Neural cell (in vitro differentiated cells): ENCODE results near the gene FAM53B. TPM values are rescaled to one million over a fixed set of nuclear protein-coding genes. Genes with fewer than 3 reads are reported as not detected.

Experiments
- H2AFZ ChIP-seq: fragments of 200-600, 300-800 bp; sonication (generic), shearing (Covaris generic); 2 replicates; pipeline ENCODE4 v1.6.0; 2014; ENCODE audit warnings: low read depth, mild to moderate bottlenecking, antibody characterized with exemption, low read length, moderate library complexity
- H3F3A ChIP-seq: fragments of 200-600 bp; shearing (Covaris generic); 2 replicates; pipeline ENCODE4 v1.6.1; 2016; ENCODE audit warnings: mild to moderate bottlenecking, moderate library complexity, mixed read lengths, antibody characterized with exemption, low read length; ENCODE audit not compliant: insufficient read depth, poor library complexity, severe bottlenecking
- H3K27ac ChIP-seq: fragments of 200-600, 300-800 bp; sonication (generic), shearing (Covaris generic); 2 replicates; pipeline ENCODE4 v1.5.1; 2014; ENCODE audit warnings: mild to moderate bottlenecking, low read length, moderate library complexity
- H3K27me3 ChIP-seq: fragments of 300-800, 200-600 bp; sonication (generic), shearing (Covaris generic); 2 replicates; pipeline ENCODE4 v1.6.0; 2014; ENCODE audit warnings: mild to moderate bottlenecking, low read depth, low read length, moderate library complexity; ENCODE audit not compliant: insufficient read depth
- H3K36me3 ChIP-seq: fragments of 300-800, 200-600 bp; sonication (generic), shearing (Covaris generic); 2 replicates; pipeline ENCODE4 v1.5.1; 2014; ENCODE audit warnings: mild to moderate bottlenecking, antibody characterized with exemption, low read length, moderate library complexity; ENCODE audit not compliant: insufficient read depth
- H3K4me2 ChIP-seq: fragments of 300-800, 200-600 bp; sonication (generic), shearing (Covaris generic); 2 replicates; pipeline ENCODE4 v1.6.0; 2014; ENCODE audit warnings: mild to moderate bottlenecking, low read length
- H3K4me3 ChIP-seq: fragments of 300-800, 200-600 bp; sonication (generic), shearing (Covaris generic); 2 replicates; pipeline ENCODE4 v1.5.1; 2014; ENCODE audit warnings: mild to moderate bottlenecking, low read length, moderate library complexity
- H3K79me2 ChIP-seq: fragments of 200-600 bp; shearing (Covaris generic); replicated peaks from 2 replicates; pipeline ENCODE4 v1.6.0; 2014; ENCODE audit warnings: mild to moderate bottlenecking, low read length, moderate library complexity; ENCODE audit not compliant: insufficient read depth
- H3K9ac ChIP-seq: fragments of 300-800, 200-600 bp; sonication (generic), shearing (Covaris generic); 2 replicates; pipeline ENCODE4 v1.6.1; 2016; ENCODE audit warnings: mild to moderate bottlenecking, low read length, mixed read lengths
- H3K9me2 ChIP-seq: fragments of 200-600 bp; shearing (Covaris generic); 2 replicates; pipeline ENCODE4 v1.6.1; 2016; ENCODE audit warnings: mild to moderate bottlenecking, low read length, mixed read lengths; ENCODE audit not compliant: insufficient read depth
- H3K9me3 ChIP-seq: fragments of 200-600, 300-800 bp; sonication (generic), shearing (Covaris generic); 2 replicates; pipeline ENCODE4 v1.6.1; 2016; ENCODE audit warnings: mild to moderate bottlenecking, mixed run types, low read length, moderate library complexity, mixed read lengths
- H4K20me1 ChIP-seq: fragments of 200-600 bp; shearing (Covaris generic); 2 replicates; pipeline ENCODE4 v1.6.1; 2016; ENCODE audit warnings: mild to moderate bottlenecking, mixed run types; ENCODE audit not compliant: insufficient read depth
- CTCF ChIP-seq: fragments of 450-650 bp; IDR thresholded peaks from 2 replicates; pipeline ENCODE4 v1.5.1; 2014; ENCODE audit warnings: antibody characterized with exemption, mild to moderate bottlenecking, moderate library complexity; ENCODE audit not compliant: poor library complexity, severe bottlenecking
- EP300 ChIP-seq: fragments of 450-650 bp; conservative IDR thresholded peaks from 2 replicates; pipeline ENCODE4 v1.6.1; 2014; ENCODE audit warnings: antibody characterized with exemption, mild to moderate bottlenecking, moderate library complexity; ENCODE audit not compliant: poor library complexity, severe bottlenecking
- EZH2 ChIP-seq: fragments of 200-600, 300-800 bp; shearing (Covaris generic), sonication (generic); IDR thresholded peaks from 2 replicates; pipeline ENCODE4 v1.6.1; 2014; ENCODE audit warnings: antibody characterized with exemption, low read length, borderline replicate concordance, mild to moderate bottlenecking; ENCODE audit not compliant: insufficient read depth, poor library complexity, severe bottlenecking
- MXI1 ChIP-seq: fragments of 450-650 bp; conservative IDR thresholded peaks from 2 replicates; pipeline ENCODE4 v1.6.1; 2014; ENCODE audit warnings: antibody characterized with exemption, mild to moderate bottlenecking; ENCODE audit not compliant: poor library complexity, severe bottlenecking
- POLR2AphosphoS5 ChIP-seq: IDR thresholded peaks from 2 replicates; pipeline ENCODE4 v1.6.1; 2012
- RAD21 ChIP-seq: fragments of 450-650 bp; conservative IDR thresholded peaks from 2 replicates; pipeline ENCODE4 v1.6.1; 2014; ENCODE audit warnings: antibody characterized with exemption, mild to moderate bottlenecking, moderate library complexity
- REST ChIP-seq: IDR thresholded peaks from 2 replicates; pipeline ENCODE4 v1.6.1; 2012; ENCODE audit warnings: borderline replicate concordance
- SMC3 ChIP-seq: fragments of 450-650 bp; conservative IDR thresholded peaks from 2 replicates; pipeline ENCODE4 v1.6.1; 2014; ENCODE audit warnings: antibody characterized with exemption, mild to moderate bottlenecking, moderate library complexity; ENCODE audit not compliant: poor library complexity
- TAF1 ChIP-seq: IDR thresholded peaks from 2 replicates; pipeline ENCODE4 v1.6.1; 2012; ENCODE audit warnings: low read depth
- polyA plus RNA-seq: library from polyadenylated mRNA; depleted of rRNA; stranded (reverse); fragments of >200 nt; gene quantifications from 2 replicates; pipeline ENCODE4 v1.2.3, GENCODE V29; 2014

The FAM53B gene
- polyA plus RNA-seq, 1 donor from 2014 or later, result 21.8 TPM

- no peaks in the 10 kb centered on the region for H4K20me1 ChIP-seq
- no peak overlapping the region for H3K9ac ChIP-seq
- no peak overlapping the region for H2AFZ ChIP-seq
- H3K4me2 ChIP-seq, result no peak overlapping the region
- no peaks in the 10 kb centered on the region for H3F3A ChIP-seq
- H3K4me3 ChIP-seq, result no peak overlapping the region
- no peak for TF ChIP-seq MXI1
- TF ChIP-seq TAF1, result no peak
- TF ChIP-seq REST, result no peak
- no peak for TF ChIP-seq CTCF
- TF ChIP-seq SMC3, result no peak
- no peak for TF ChIP-seq EP300
- TF ChIP-seq EZH2, result no peak
- no peak for TF ChIP-seq POLR2AphosphoS5
- TF ChIP-seq RAD21, result no peak
- peaks cover 2% of the 10 kb centered on the region for H3K9me3 ChIP-seq
- H3K36me3 ChIP-seq, result no peaks in the 10 kb centered on the region
- no peaks in the 10 kb centered on the region for H3K9me2 ChIP-seq
- H3K79me2 ChIP-seq, result no peaks in the 10 kb centered on the region
- H3K27ac ChIP-seq, result no peak overlapping the region
- H3K27me3 ChIP-seq, result no peaks in the 10 kb centered on the region
These were observed 146.4 kb downstream of the FAM53B start for GRCh38 chr10:124597846-124598165.

- no peaks in the 10 kb centered on the region for H3F3A ChIP-seq
- no peak overlapping the region for H3K9ac ChIP-seq
- no peaks in the 10 kb centered on the region for H3K79me2 ChIP-seq
- H3K4me2 ChIP-seq, result no peak overlapping the region
- TF ChIP-seq RAD21 (no peak), TAF1 (no peak), SMC3 (no peak), CTCF (no peak), EP300 (no peak), POLR2AphosphoS5 (no peak), REST (no peak), EZH2 (no peak), MXI1 (no peak)
- H3K27ac ChIP-seq, result no peak overlapping the region
- no peak overlapping the region for H2AFZ ChIP-seq
- peaks cover 3% of the 10 kb centered on the region for H3K9me3 ChIP-seq
- H3K9me2 ChIP-seq, result no peaks in the 10 kb centered on the region
- H3K27me3 ChIP-seq, result no peaks in the 10 kb centered on the region
- H3K4me3 ChIP-seq, result no peak overlapping the region
- no peaks in the 10 kb centered on the region for H4K20me1 ChIP-seq
- H3K36me3 ChIP-seq, result no peaks in the 10 kb centered on the region
These were observed 147.0 kb downstream of the FAM53B start for GRCh38 chr10:124596962-124597845.
